Ovary (tissue), 3 donors: ENCODE data around the gene NPTN.

ENCODE experiments used
- CTCF ChIP-seq, 3 donors: fragments of 450-650 bp in 2 of 3; fragments of 200-600 bp in 1 of 3; IDR thresholded peaks; one replicate each; pipeline versions ENCODE4 v1.5.1 to v1.8.0; 2016 to 2022; ENCODE audit warnings: antibody characterized with exemption in 3 of 3, mild to moderate bottlenecking in 1 of 3
- POLR2A ChIP-seq: fragments of 450-650 bp; IDR thresholded peaks from one replicate; pipeline ENCODE4 v1.6.1; 2017; ENCODE audit warnings: antibody characterized with exemption, mild to moderate bottlenecking, moderate library complexity
- donor health status: DM: no; HTN: no; CAD: no.

GRCh38 chr15:73593304-73594074 is 39.7 kb downstream of the NPTN start:
- TF ChIP-seq POLR2A (no peak), CTCF (IDR thresholded peaks at IDR 0.05) (no peak)
